ENCODE results near the gene MYL12B.

MYL12B gene

DNA sequence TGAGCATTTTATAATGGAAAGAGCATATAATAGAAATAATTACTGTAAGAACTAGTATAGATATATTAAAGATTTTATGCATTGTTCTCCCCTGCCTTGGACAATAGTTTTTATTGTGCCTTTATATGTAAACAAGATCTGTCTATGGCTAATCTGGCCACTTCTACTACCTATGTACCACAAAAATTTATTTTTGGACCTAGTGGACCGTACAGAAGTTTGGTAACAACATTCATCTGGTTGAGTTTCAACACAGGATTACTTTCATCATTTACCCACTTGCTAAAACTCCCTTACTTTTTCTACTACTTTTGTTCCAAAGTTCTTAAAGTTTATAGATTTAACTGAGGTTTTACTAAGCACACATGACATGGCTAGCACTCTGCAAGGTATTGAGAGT lies 28.9 kb upstream of the MYL12B start:
- Histone ChIP-seq H3K27ac (no peak overlapping the region), H3K36me3 (no peaks in the 10 kb centered on the region), H3K27me3 (ENCODE audit: insufficient read depth, low read depth, severe bottlenecking) (no peaks in the 10 kb centered on the region), H3K9me3 (ENCODE audit: severe bottlenecking) (peaks cover 5% of the 10 kb centered on the region), H3K4me3 (ENCODE audit: low read depth, low read length) (no peak overlapping the region)
- TF ChIP-seq, protein P1, sequence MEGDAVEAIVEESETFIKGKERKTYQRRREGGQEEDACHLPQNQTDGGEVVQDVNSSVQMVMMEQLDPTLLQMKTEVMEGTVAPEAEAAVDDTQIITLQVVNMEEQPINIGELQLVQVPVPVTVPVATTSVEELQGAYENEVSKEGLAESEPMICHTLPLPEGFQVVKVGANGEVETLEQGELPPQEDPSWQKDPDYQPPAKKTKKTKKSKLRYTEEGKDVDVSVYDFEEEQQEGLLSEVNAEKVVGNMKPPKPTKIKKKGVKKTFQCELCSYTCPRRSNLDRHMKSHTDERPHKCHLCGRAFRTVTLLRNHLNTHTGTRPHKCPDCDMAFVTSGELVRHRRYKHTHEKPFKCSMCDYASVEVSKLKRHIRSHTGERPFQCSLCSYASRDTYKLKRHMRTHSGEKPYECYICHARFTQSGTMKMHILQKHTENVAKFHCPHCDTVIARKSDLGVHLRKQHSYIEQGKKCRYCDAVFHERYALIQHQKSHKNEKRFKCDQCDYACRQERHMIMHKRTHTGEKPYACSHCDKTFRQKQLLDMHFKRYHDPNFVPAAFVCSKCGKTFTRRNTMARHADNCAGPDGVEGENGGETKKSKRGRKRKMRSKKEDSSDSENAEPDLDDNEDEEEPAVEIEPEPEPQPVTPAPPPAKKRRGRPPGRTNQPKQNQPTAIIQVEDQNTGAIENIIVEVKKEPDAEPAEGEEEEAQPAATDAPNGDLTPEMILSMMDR (IDR thresholded peaks at IDR 0.05; ENCODE audit: low read depth, low read length): no peak
- no peak for DNase-seq

GRCh38 chr18:3233433-3234168 lies 28.3 kb upstream of the MYL12B start:
- TF ChIP-seq, protein P1 (IDR thresholded peaks at IDR 0.05; ENCODE audit: low read depth, low read length): no peak
- DNase-seq: no peak

GRCh38 chr18:3234457-3234856 lies 27.5 kb upstream of the MYL12B start:
- peak; percentile 22 for DNase-seq
- TF ChIP-seq, protein P1 (IDR thresholded peaks at IDR 0.05; ENCODE audit: low read depth, low read length): no peak
- H3K36me3 ChIP-seq: no peaks in the 10 kb centered on the region
- peak overlapping the region; percentile 66 for H3K27ac ChIP-seq
- no peak overlapping the region for H3K4me3 ChIP-seq (ENCODE audit: low read depth, low read length)
- H3K27me3 ChIP-seq (ENCODE audit: insufficient read depth, low read depth, severe bottlenecking): no peaks in the 10 kb centered on the region
- H3K9me3 ChIP-seq (ENCODE audit: severe bottlenecking): peaks cover 5% of the 10 kb centered on the region

More at GRCh38 chr18:3233433-3234168, 28.3 kb upstream of the MYL12B start:
- H3K27me3 ChIP-seq (ENCODE audit: insufficient read depth, low read depth, severe bottlenecking): no peaks in the 10 kb centered on the region
- no peak overlapping the region; the same call in 1 of the 2 replicates for H3K27ac ChIP-seq
- H3K36me3 ChIP-seq: no peaks in the 10 kb centered on the region
- peaks cover 5% of the 10 kb centered on the region for H3K9me3 ChIP-seq (ENCODE audit: severe bottlenecking)
- H3K4me3 ChIP-seq (ENCODE audit: low read depth, low read length): no peak overlapping the region

GRCh38 chr18:3235846-3236245 lies 26.1 kb upstream of the MYL12B start:
- TF ChIP-seq, protein P1 (IDR thresholded peaks at IDR 0.05; ENCODE audit: low read depth, low read length): no peak
- Histone ChIP-seq H3K27me3 (ENCODE audit: insufficient read depth, low read depth, severe bottlenecking) (no peaks in the 10 kb centered on the region), H3K4me3 (ENCODE audit: low read depth, low read length) (no peak overlapping the region), H3K9me3 (ENCODE audit: severe bottlenecking) (peaks cover 5% of the 10 kb centered on the region), H3K36me3 (no peaks in the 10 kb centered on the region), H3K27ac (peak overlapping the region; percentile 66)
- DNase-seq: no peak

DNA sequence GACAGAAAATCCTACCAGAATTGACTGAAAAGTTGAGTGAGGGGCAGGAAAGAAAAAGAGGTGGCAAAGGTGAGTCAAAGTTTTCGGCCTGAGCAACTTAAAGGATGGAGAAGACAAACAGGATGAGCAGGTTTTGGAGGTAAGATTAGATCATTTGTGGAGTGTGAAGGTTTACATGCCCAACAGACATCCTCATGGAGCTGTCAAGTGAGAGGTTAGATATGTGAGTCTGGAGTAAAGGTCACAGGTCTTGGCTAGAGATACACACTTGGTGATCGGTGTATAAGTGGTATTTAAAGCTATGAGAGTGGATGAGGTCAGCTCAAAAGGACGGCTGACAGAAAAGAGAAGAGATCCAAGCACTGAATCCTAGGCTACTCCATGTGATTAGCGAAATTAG lies 25.5 kb upstream of the MYL12B start:
- no peak for DNase-seq
- Histone ChIP-seq H3K27ac (no peak overlapping the region), H3K36me3 (no peaks in the 10 kb centered on the region), H3K4me3 (ENCODE audit: low read depth, low read length) (no peak overlapping the region), H3K9me3 (ENCODE audit: severe bottlenecking) (peaks cover 10% of the 10 kb centered on the region), H3K27me3 (ENCODE audit: insufficient read depth, low read depth, severe bottlenecking) (no peaks in the 10 kb centered on the region)
- TF ChIP-seq, protein P1 (IDR thresholded peaks at IDR 0.05; ENCODE audit: low read depth, low read length): no peak

- Histone ChIP-seq H3K9me3 (ENCODE audit: severe bottlenecking) (peaks cover 10% of the 10 kb centered on the region), H3K27me3 (ENCODE audit: insufficient read depth, low read depth, severe bottlenecking) (no peaks in the 10 kb centered on the region), H3K27ac (no peak overlapping the region), H3K4me3 (ENCODE audit: low read depth, low read length) (no peak overlapping the region), H3K36me3 (no peaks in the 10 kb centered on the region)
- TF ChIP-seq, protein P1 (IDR thresholded peaks at IDR 0.05; ENCODE audit: low read depth, low read length): peak; percentile 31; the same call in 1 of the 2 replicates
- peak; percentile 29 for DNase-seq
These were observed 23.2 kb upstream of the MYL12B start for GRCh38 chr18:3238742-3239141.

Measured in WERI-Rb-1 (cell line).